Naive thymus-derived CD4-positive, alpha-beta T cell (primary cell): ENCODE measurements around the gene ARL6IP6. TPM values are rescaled to one million over a fixed set of nuclear protein-coding genes. Genes with fewer than 3 reads are reported as not detected.
A peak's percentile ranks its signal among the peaks of the same experiment; 100 is the strongest.

Experiments
- ATAC-seq: fragments of 150-1000 bp; cut with Tn5 transposase; 2 replicates; pipeline ENCODE4 v1.10.0; 2021; ENCODE audit warnings: mild to moderate bottlenecking, moderate library complexity
- CTCF ChIA-PET: fragments of 350-600 bp; sonication (Branson Sonifier 250); formaldehyde crosslinking; loops from one replicate; lab custom pipeline; 2021; ENCODE audit warnings: antibody characterized with exemption; lab: Charles Lee
- POLR2A ChIA-PET: fragments of 350-600 bp; sonication (Branson Sonifier 250); formaldehyde crosslinking; loops from one replicate; lab custom pipeline; 2021; ENCODE audit warnings: antibody characterized with exemption, inconsistent platforms; lab: Charles Lee
- DNase-seq, 9 donors: peaks; one replicate each; pipeline versions ENCODE4 v3.0.0 to v3.0.0-alpha.2; 2020 to 2022; ENCODE audit warnings: mixed read lengths in 1 of 9
- H3K27ac ChIP-seq: one replicate; pipeline ENCODE4 v1.7.0; 2013; ENCODE audit warnings: mild to moderate bottlenecking, low read depth, low read length, moderate library complexity
- H3K27me3 ChIP-seq, 2 donors: one replicate each; pipeline ENCODE4 v1.7.0; 2013; ENCODE audit warnings: low read length in 2 of 2, mild to moderate bottlenecking in 2 of 2, moderate library complexity in 2 of 2; ENCODE audit not compliant: control insufficient read depth in 2 of 2, insufficient read depth in 2 of 2
- H3K36me3 ChIP-seq, 3 experiments: 1 replicate in 2 of 3; 2 replicates in 1 of 3; pipeline ENCODE4 v1.7.0; 2013; ENCODE audit warnings: low read length in 3 of 3, mild to moderate bottlenecking in 3 of 3, moderate library complexity in 1 of 3; ENCODE audit not compliant: insufficient read depth in 3 of 3, control insufficient read depth in 2 of 3
- H3K4me1 ChIP-seq, 2 donors: one replicate each; pipeline ENCODE4 v1.7.0; 2013; ENCODE audit warnings: low read length in 2 of 2, mild to moderate bottlenecking in 2 of 2, moderate library complexity in 1 of 2; ENCODE audit not compliant: control insufficient read depth in 2 of 2, insufficient read depth in 2 of 2
- H3K4me3 ChIP-seq: 2 replicates; pipeline ENCODE4 v1.7.0; 2013; ENCODE audit warnings: mild to moderate bottlenecking, low read length
- H3K9me3 ChIP-seq, 3 experiments: 1 replicate in 2 of 3; 2 replicates in 1 of 3; pipeline ENCODE4 v1.7.0; 2013; ENCODE audit warnings: low read length in 3 of 3; ENCODE audit not compliant: control insufficient read depth in 2 of 3
- H3K27ac Mint-ChIP-seq, 9 donors: one replicate each; pipeline ENCODE4 v1.8.0; 2020 to 2022; ENCODE audit warnings: mixed read lengths in 9 of 9, mild to moderate bottlenecking in 8 of 9, moderate library complexity in 5 of 9, inconsistent platforms in 2 of 9
- H3K27me3 Mint-ChIP-seq, 5 donors: one replicate each; pipeline ENCODE4 v1.8.0; 2021 to 2022; ENCODE audit warnings: mixed read lengths in 5 of 5, mild to moderate bottlenecking in 1 of 5
- H3K36me3 Mint-ChIP-seq, 5 donors: one replicate each; pipeline ENCODE4 v1.8.0; 2020 to 2022; ENCODE audit warnings: mixed read lengths in 5 of 5, mild to moderate bottlenecking in 3 of 5, inconsistent platforms in 1 of 5
- H3K4me1 Mint-ChIP-seq, 7 donors: one replicate each; pipeline ENCODE4 v1.8.0; 2020 to 2022; ENCODE audit warnings: mixed read lengths in 7 of 7, mild to moderate bottlenecking in 3 of 7, inconsistent platforms in 1 of 7
- H3K4me3 Mint-ChIP-seq, 10 donors: one replicate each; pipeline ENCODE4 v1.8.0; 2020 to 2022; ENCODE audit warnings: mild to moderate bottlenecking in 10 of 10, mixed read lengths in 10 of 10, moderate library complexity in 6 of 10, inconsistent platforms in 2 of 10
- H3K9me3 Mint-ChIP-seq, 11 donors: one replicate each; pipeline ENCODE4 v1.8.0; 2020 to 2022; ENCODE audit warnings: mixed read lengths in 11 of 11, mild to moderate bottlenecking in 4 of 11, inconsistent platforms in 1 of 11, moderate library complexity in 1 of 11
- intact Hi-C, 2 donors: fragments of 100-400 bp; cut with micrococcal nuclease; formaldehyde crosslinking; loops; one replicate each; pipeline ENCODE4 v1.15.1; 2023
- polyA plus RNA-seq, 2 donors: library from polyadenylated mRNA; unstranded; fragments of 300-500 nt; fragmentation: Illumina TruSeq; gene quantifications; one replicate each; pipeline ENCODE4 v1.2.3, GENCODE V29; 2021
- total RNA-seq, 6 experiments: library from RNA in 5 of 6; stranded (reverse) in 5 of 6; gene quantifications; 1 replicate in 5 of 6; 2 replicates in 1 of 6; pipeline ENCODE4 v1.2.3 and lab custom pipeline; 2021 to 2026

Gene ARL6IP6
- total and polyA plus RNA-seq, 7 experiments from 2014 or later, result 10.2 to 43.6 (median 18.0) TPM

DNA sequence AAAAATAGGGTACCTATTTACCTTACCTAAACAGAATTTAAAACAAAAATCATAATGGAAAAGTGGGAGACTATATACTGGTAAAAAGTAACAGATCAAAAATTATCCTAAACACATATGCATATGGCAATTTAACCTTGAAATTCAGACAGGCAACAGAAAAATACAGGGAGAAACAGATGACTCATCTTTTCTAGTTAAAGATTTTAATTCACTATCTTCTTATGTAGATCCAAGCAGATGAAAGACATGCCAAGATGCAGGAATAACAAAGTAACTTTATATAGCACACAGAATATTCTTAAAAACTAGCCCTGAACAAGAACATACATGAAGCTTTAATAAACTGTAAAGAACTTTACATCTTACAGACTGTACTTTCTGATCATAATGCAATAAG, 32.1 kb upstream of the ARL6IP6 start:
- Mint-ChIP-seq H3K4me1 (peaks cover 17 to 57% (median 47%) of the 10 kb centered on the region in 7 donors), H3K27me3 (no peaks in the 10 kb centered on the region), H3K9me3 (no peaks in the 10 kb centered on the region), H3K27ac (peak overlapping the region in 1 of 9 donors; percentile 76), H3K36me3 (peaks cover 5 to 28% (median 9%) of the 10 kb centered on the region in 5 donors), H3K4me3 (no peak overlapping the region)
- intact Hi-C loops, result no loop called here
- H3K27me3 ChIP-seq, result no peaks in the 10 kb centered on the region
- peaks cover 0 to 8% (median under 1%) of the 10 kb centered on the region in 3 experiments for H3K36me3 ChIP-seq
- peaks cover 0 to 6% of the 10 kb centered on the region in 2 donors for H3K4me1 ChIP-seq
- ATAC-seq, result no peak
- ChIA-PET POLR2A (no interaction called here), CTCF (no interaction called here)
- H3K4me3 ChIP-seq, result no peak overlapping the region
- H3K9me3 ChIP-seq, result no peaks in the 10 kb centered on the region
- H3K27ac ChIP-seq, result no peak overlapping the region
- no peak for DNase-seq

DNA sequence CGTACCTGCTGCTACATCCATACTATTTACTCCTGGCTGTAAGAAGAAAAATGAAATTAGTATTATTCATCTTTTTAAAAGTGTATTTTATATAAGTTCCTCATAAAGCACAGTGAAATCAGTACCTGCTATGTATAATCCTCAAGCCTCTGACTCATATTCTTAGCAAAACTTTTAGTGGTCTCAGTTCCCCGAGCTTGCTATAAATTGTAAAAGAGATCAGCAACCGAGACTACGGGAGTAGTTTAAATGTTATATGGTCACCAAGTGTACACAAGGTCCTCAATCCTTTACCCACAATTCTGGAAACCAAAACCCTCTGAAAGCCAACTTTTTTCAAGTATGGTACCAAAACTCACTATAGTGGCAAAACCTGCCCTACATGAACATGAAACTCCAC, 25.4 kb upstream of the ARL6IP6 start:
- peaks cover 0 to 19% (median 3%) of the 10 kb centered on the region in 3 experiments for H3K36me3 ChIP-seq
- H3K36me3 Mint-ChIP-seq, result peaks cover 3 to 11% (median 6%) of the 10 kb centered on the region in 5 donors

DNA sequence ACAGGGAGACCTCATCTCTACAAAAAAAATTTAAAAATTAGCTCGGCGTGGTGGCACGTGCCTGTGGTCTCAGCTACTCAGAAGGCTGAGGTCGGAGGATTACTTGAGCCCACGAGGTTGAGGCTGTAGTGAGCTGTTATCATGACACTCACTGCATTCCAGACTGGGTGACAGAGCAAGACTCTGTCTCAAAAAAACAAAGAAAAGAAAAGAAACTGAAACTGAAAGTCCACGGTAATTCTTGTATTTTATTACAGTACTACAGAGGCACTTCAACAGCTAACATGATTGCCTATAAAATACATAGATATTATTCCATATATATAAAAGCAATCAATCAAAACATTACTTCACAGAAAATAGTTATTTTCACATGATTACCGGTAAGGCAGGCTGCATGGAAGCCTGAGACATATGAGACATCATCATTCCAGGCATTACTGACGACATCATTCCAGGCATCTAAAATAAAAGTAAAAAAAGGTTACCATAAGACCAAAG, 24.2 kb upstream of the ARL6IP6 start:
- Mint-ChIP-seq H3K27ac (peak overlapping the region; percentile 76 to 98 (median 88)), H3K4me1 (peaks cover 14 to 52% (median 37%) of the 10 kb centered on the region in 7 donors), H3K9me3 (no peaks in the 10 kb centered on the region), H3K4me3 (peak overlapping the region; percentile 58 to 87 (median 82)), H3K27me3 (no peaks in the 10 kb centered on the region), H3K36me3 (peaks cover 0 to 8% (median 6%) of the 10 kb centered on the region in 5 donors)
- peaks cover 0 to 15% (median 3%) of the 10 kb centered on the region in 3 experiments for H3K36me3 ChIP-seq
- H3K27ac ChIP-seq, result peak overlapping the region; percentile 61
- intact Hi-C loops, result loop anchor here (1.0 to 5.0 kb wide), 2 partner anchors 23 to 37 kb away; partner anchors contain the start of gene PRPF40A (in 2 of the 2)
- no peaks in the 10 kb centered on the region for H3K27me3 ChIP-seq
- H3K9me3 ChIP-seq, result no peaks in the 10 kb centered on the region
- CTCF ChIA-PET, result interaction anchor here (1.0 kb wide), 1 partner anchor 16 kb away, joined by 3 read pairs; no protein-coding TSS in a partner anchor
- H3K4me1 ChIP-seq, result peaks cover 5 to 7% of the 10 kb centered on the region in 2 donors
- H3K4me3 ChIP-seq, result peak overlapping the region; percentile 34
- POLR2A ChIA-PET, result interaction anchor here (0.6 to 2.2 kb wide), 3 partner anchors 21 to 59 kb away, joined by 3 to 11 read pairs (median 3); partner anchors contain the start of genes ARL6IP6 and PRPF40A
- peak in 5 of 9 donors; percentile 13 to 30 (median 21) for DNase-seq
- ATAC-seq, result peak; percentile 84

More for the DNA sequence above, 25.4 kb upstream of the ARL6IP6 start:
- H3K27ac ChIP-seq, result no peak overlapping the region
- H3K27me3 Mint-ChIP-seq, result no peaks in the 10 kb centered on the region
- ATAC-seq, result no peak
- no peak for DNase-seq
- no peak overlapping the region for H3K4me3 ChIP-seq
- peak overlapping the region in 1 of 9 donors; percentile 46 for H3K27ac Mint-ChIP-seq
- no peaks in the 10 kb centered on the region for H3K27me3 ChIP-seq
- H3K9me3 Mint-ChIP-seq, result no peaks in the 10 kb centered on the region
- H3K4me1 Mint-ChIP-seq, result peaks cover 14 to 50% (median 37%) of the 10 kb centered on the region in 7 donors
- intact Hi-C loops, result loop anchor here in 1 of 2 donors (5.0 kb wide), 1 partner anchor 36 kb away; no protein-coding TSS in a partner anchor
- H3K4me3 Mint-ChIP-seq, result no peak overlapping the region
- CTCF ChIA-PET, result no interaction called here
- H3K9me3 ChIP-seq, result no peaks in the 10 kb centered on the region
- POLR2A ChIA-PET, result interaction anchor here (1.2 to 2.2 kb wide), 2 partner anchors 15 to 25 kb away, joined by 4 to 11 read pairs; partner anchors contain the start of genes ARL6IP6 and PRPF40A
- peaks cover 5 to 7% of the 10 kb centered on the region in 2 donors for H3K4me1 ChIP-seq

DNA sequence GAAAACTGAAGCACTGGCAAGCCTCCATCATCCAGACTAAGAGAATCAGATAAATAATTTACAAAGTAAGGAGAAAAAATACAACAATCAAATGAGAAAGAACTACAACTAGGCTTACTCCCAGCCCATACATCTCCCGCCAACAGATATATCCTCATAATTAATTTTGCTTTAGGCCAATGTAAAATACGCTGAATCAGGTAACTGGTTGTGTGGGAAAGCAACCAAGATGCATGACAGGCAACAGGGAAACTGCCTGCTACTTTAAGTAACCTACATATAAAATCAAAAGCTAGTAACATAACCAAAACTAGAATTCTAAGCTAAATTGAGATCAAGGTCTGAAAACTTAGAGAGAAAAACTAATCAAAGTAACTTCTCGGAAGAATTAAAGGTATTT, 22.7 kb upstream of the ARL6IP6 start:
- ATAC-seq (no peak), DNase-seq (no peak)
- H3K27ac ChIP-seq, result no peak overlapping the region
- ChIA-PET CTCF (no interaction called here), POLR2A (interaction anchor here (1.0 kb wide), 1 partner anchor 17 kb away, joined by 3 read pairs; no protein-coding TSS in a partner anchor)
- H3K4me3 Mint-ChIP-seq, result peak overlapping the region in 7 of 10 donors; percentile 3 to 76 (median 25)
- intact Hi-C loops, result no loop called here
- no peak overlapping the region for H3K4me3 ChIP-seq
- H3K27me3 Mint-ChIP-seq, result no peaks in the 10 kb centered on the region
- H3K27me3 ChIP-seq, result no peaks in the 10 kb centered on the region
- peaks cover 0 to 14% (median 6%) of the 10 kb centered on the region in 5 donors for H3K36me3 Mint-ChIP-seq
- H3K9me3 Mint-ChIP-seq, result no peaks in the 10 kb centered on the region
- H3K27ac Mint-ChIP-seq, result peak overlapping the region in 4 of 9 donors; percentile 67 to 88 (median 83)
- H3K4me1 Mint-ChIP-seq, result peaks cover 18 to 66% (median 48%) of the 10 kb centered on the region in 7 donors
- H3K4me1 ChIP-seq, result peaks cover 7 to 12% of the 10 kb centered on the region in 2 donors
- H3K9me3 ChIP-seq, result no peaks in the 10 kb centered on the region
- peaks cover 0 to 15% (median 3%) of the 10 kb centered on the region in 3 experiments for H3K36me3 ChIP-seq

DNA sequence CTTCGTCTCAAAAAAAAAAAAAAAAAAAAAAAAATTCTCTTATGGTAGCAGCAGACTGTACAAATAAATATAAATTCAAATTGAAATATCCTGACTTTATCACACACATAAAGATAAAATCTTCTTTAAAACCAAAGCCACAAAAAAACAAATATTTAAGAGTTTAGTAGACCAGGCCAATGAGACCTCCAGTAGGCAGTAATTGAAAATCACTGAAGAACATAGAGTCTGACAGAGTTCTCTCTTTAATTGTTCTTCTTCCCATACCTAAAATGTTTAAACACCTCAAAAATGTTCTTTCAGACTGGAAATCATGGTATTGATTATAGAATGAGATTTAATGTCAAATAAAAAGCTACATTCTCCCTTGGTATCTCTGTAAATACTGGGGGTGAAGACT, 21.9 kb upstream of the ARL6IP6 start:
- peaks cover 2 to 16% (median 11%) of the 10 kb centered on the region in 5 donors for H3K36me3 Mint-ChIP-seq
- H3K36me3 ChIP-seq, result peaks cover 0 to 17% (median 3%) of the 10 kb centered on the region in 3 experiments
- peaks cover 18 to 71% (median 49%) of the 10 kb centered on the region in 7 donors for H3K4me1 Mint-ChIP-seq
- intact Hi-C loops, result no loop called here
- H3K9me3 Mint-ChIP-seq, result peaks cover 0 to 5% (median 2%) of the 10 kb centered on the region in 11 donors
- H3K27ac ChIP-seq, result no peak overlapping the region
- peaks cover 0 to 1% (median 0%) of the 10 kb centered on the region in 3 experiments for H3K9me3 ChIP-seq
- H3K4me3 ChIP-seq, result no peak overlapping the region
- no peak for ATAC-seq
- peak overlapping the region in 2 of 10 donors; percentile 10 to 76 for H3K4me3 Mint-ChIP-seq
- no peak for DNase-seq
- CTCF ChIA-PET, result interaction anchor here (0.7 kb wide), 1 partner anchor 38 kb away, joined by 3 read pairs; no protein-coding TSS in a partner anchor
- H3K27me3 ChIP-seq, result no peaks in the 10 kb centered on the region
- no peaks in the 10 kb centered on the region for H3K27me3 Mint-ChIP-seq
- POLR2A ChIA-PET, result interaction anchor here (1.0 kb wide), 1 partner anchor 17 kb away, joined by 3 read pairs; no protein-coding TSS in a partner anchor
- H3K27ac Mint-ChIP-seq, result peak overlapping the region in 3 of 9 donors; percentile 31 to 73 (median 50)
- H3K4me1 ChIP-seq, result peaks cover 7 to 12% of the 10 kb centered on the region in 2 donors

DNA sequence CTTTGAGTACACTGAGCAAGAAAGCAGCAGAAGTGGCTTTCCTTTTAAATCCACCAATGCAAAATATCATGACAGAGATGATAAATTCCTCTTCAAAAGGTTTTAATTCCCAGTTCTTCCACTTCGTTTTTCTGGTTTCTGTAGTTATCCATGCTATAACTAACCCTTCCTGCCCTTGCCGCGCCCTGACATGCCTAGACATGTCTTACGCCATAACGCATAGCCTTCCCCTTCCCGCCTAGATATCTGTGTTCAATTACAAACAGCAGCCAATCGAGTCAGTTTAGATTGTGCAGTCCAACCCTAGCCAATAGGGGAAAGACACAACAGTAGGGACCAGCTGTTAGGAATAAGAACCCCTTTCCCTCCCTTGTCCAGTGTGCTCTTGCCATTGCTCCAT, 17.2 kb upstream of the ARL6IP6 start:
- Mint-ChIP-seq H3K27me3 (no peaks in the 10 kb centered on the region), H3K36me3 (peaks cover 9 to 49% (median 31%) of the 10 kb centered on the region in 5 donors), H3K4me1 (peaks cover 15 to 92% (median 76%) of the 10 kb centered on the region in 7 donors), H3K4me3 (peak overlapping the region in 1 of 10 donors; percentile 9), H3K27ac (peak overlapping the region in 4 of 9 donors; percentile 32 to 44 (median 38)), H3K9me3 (peaks cover 0 to 12% (median 6%) of the 10 kb centered on the region in 11 donors)
- ChIA-PET POLR2A (no interaction called here), CTCF (no interaction called here)
- Histone ChIP-seq H3K4me3 (no peak overlapping the region), H3K27ac (no peak overlapping the region), H3K36me3 (peaks cover 0 to 11% (median 0%) of the 10 kb centered on the region in 3 experiments), H3K27me3 (no peaks in the 10 kb centered on the region), H3K4me1 (peaks cover 8 to 12% of the 10 kb centered on the region in 2 donors), H3K9me3 (peaks cover 0 to 5% (median 0%) of the 10 kb centered on the region in 3 experiments)
- DNase-seq (no peak), ATAC-seq (no peak)
- intact Hi-C loops, result no loop called here
